K562 (cell line): ENCODE results near the gene BLOC1S2. TPM values are rescaled to one million over a fixed set of nuclear protein-coding genes. Genes with fewer than 3 reads are reported as not detected.

Experiments used
- ATAC-seq: fragments of 200-7000 bp; cut with Tn5 transposase; 3 replicates; pipeline ENCODE4 v1.9.1; 2020; ENCODE audit warnings: moderate library complexity
- BruUV-seq: library from RNA; stranded (reverse); fragments of 400-500 nt; replicated peaks from 2 replicates; lab custom pipeline; 2021; lab: Mats Ljungman, UMichigan
- CTCF ChIA-PET: fragments of 300-600 bp; formaldehyde crosslinking; extraction: SDS; loops from one replicate; lab custom pipeline; 2021; ENCODE audit warnings: low intra/inter-chr PET ratio; lab: Yijun Ruan, JAX
- POLR2A ChIA-PET: fragments of 300-600, 350-650 bp; sonication (Branson Sonifier 250); formaldehyde crosslinking; extraction: SDS; loops from one replicate; lab custom pipeline; 2021; ENCODE audit warnings: antibody characterized with exemption, inconsistent platforms; lab: Yijun Ruan, JAX
- DNase-seq, 4 experiments: peaks; one replicate each; pipeline versions ENCODE4 v3.0.0 to v3.0.0-alpha.2; 2011 to 2018; ENCODE audit warnings: low spot score in 3 of 4, mixed read lengths in 3 of 4; ENCODE audit errors: extremely low read depth in 1 of 4
- FAIRE-seq: peaks from 2 replicates; lab custom pipeline; 2011; peaks lifted over from hg19 to GRCh38; lab: Jason Lieb, UNC
- H2AFZ ChIP-seq: 2 replicates; pipeline ENCODE4 v1.6.0; 2011; ENCODE audit warnings: low read depth, low read length, control low read depth, inconsistent platforms
- H3K27ac ChIP-seq: fragments of 200-600 bp; 3 replicates; pipeline ENCODE4 v1.8.0; 2011; ENCODE audit warnings: low read depth, mild to moderate bottlenecking, control low read depth, inconsistent platforms, low read length, moderate library complexity, mixed read lengths; ENCODE audit errors: extremely low read depth
- H3K27me3 ChIP-seq, 2 experiments: fragments of 300-600 bp in 1 of 2; 2 replicates in 1 of 2; 3 replicates in 1 of 2; pipeline versions ENCODE4 v1.6.0 to v1.8.0; 2011; ENCODE audit warnings: inconsistent platforms in 2 of 2, low read length in 2 of 2, mild to moderate bottlenecking in 1 of 2, mixed read lengths in 1 of 2, moderate library complexity in 1 of 2; ENCODE audit not compliant: control insufficient read depth in 2 of 2, insufficient read depth in 2 of 2
- H3K36me3 ChIP-seq: fragments of 300-600 bp; 3 replicates; pipeline ENCODE4 v1.8.0; 2011; ENCODE audit warnings: mild to moderate bottlenecking, low read length, inconsistent platforms; ENCODE audit not compliant: control insufficient read depth, insufficient read depth
- H3K4me1 ChIP-seq, 2 experiments: fragments of 200-600 bp in 1 of 2; replicated peaks in 1 of 2; 2 replicates in 1 of 2; 3 replicates in 1 of 2; pipeline versions ENCODE4 v1.5.1 to v1.8.0; 2011; ENCODE audit warnings: inconsistent platforms in 2 of 2, low read length in 2 of 2, mild to moderate bottlenecking in 1 of 2, mixed read lengths in 1 of 2, moderate library complexity in 1 of 2; ENCODE audit not compliant: control insufficient read depth in 2 of 2, insufficient read depth in 2 of 2
- H3K4me2 ChIP-seq: 2 replicates; pipeline ENCODE4 v1.6.1; 2011; ENCODE audit warnings: low read length, control low read depth, inconsistent platforms, mixed read lengths; ENCODE audit not compliant: insufficient read depth
- H3K4me3 ChIP-seq: fragments of 200-600 bp; sonication (generic), shearing (Covaris generic); 2 replicates; pipeline ENCODE4 v1.5.1; 2016; ENCODE audit warnings: control low read depth, inconsistent platforms
- H3K79me2 ChIP-seq: fragments of 200-600 bp; 3 replicates; pipeline ENCODE4 v1.8.0; 2011; ENCODE audit warnings: low read length, inconsistent platforms; ENCODE audit not compliant: control insufficient read depth, insufficient read depth
- H3K9ac ChIP-seq, 2 experiments: 2 replicates each; pipeline versions ENCODE4 v1.6.0 to v1.6.1; 2011; ENCODE audit warnings: low read depth in 2 of 2, low read length in 2 of 2, control low read depth in 1 of 2, inconsistent platforms in 1 of 2, mild to moderate bottlenecking in 1 of 2, mixed read lengths in 1 of 2; ENCODE audit not compliant: insufficient read depth in 1 of 2
- H3K9me1 ChIP-seq: one replicate; pipeline ENCODE4 v1.6.0; 2011; ENCODE audit warnings: inconsistent platforms, mild to moderate bottlenecking, low read length, moderate library complexity; ENCODE audit not compliant: control insufficient read depth, insufficient read depth
- H3K9me3 ChIP-seq: replicated peaks from 2 replicates; pipeline ENCODE4 v1.5.1; 2011; ENCODE audit warnings: low read depth, low read length, inconsistent platforms; ENCODE audit not compliant: control insufficient read depth, insufficient read depth
- H4K20me1 ChIP-seq: replicated peaks from 2 replicates; pipeline ENCODE4 v1.6.1; 2011; ENCODE audit warnings: low read length, inconsistent platforms, mixed read lengths; ENCODE audit not compliant: control insufficient read depth, insufficient read depth
- CAMTA2 ChIP-seq: fragments of 250-450 bp; sonication (Bioruptor Pico); conservative IDR thresholded peaks from 2 replicates; pipeline ENCODE4 v1.5.1; 2022
- GATA2 ChIP-seq: sonication (generic); formaldehyde crosslinking; IDR thresholded peaks from 2 replicates; pipeline ENCODE4 v1.4.0; 2020; ENCODE audit warnings: mild to moderate bottlenecking, missing genetic modification reagents
- HDAC6 ChIP-seq: IDR thresholded peaks from 2 replicates; pipeline ENCODE4 v1.6.1; 2012; ENCODE audit warnings: low read depth, mild to moderate bottlenecking, control low read depth, inconsistent platforms, low read length, moderate library complexity
- NCOA6 ChIP-seq: fragments of 450-650 bp; IDR thresholded peaks from 2 replicates; pipeline ENCODE4 v1.6.1; 2017; ENCODE audit warnings: mild to moderate bottlenecking
- NR2F6 ChIP-seq: fragments of 450-650 bp; formaldehyde crosslinking; IDR thresholded peaks from 2 replicates; pipeline ENCODE4 v1.4.0; 2020; ENCODE audit warnings: mild to moderate bottlenecking
- POLR2A ChIP-seq: fragments of 450-650 bp; conservative IDR thresholded peaks from 2 replicates; pipeline ENCODE4 v1.6.1; 2016
- SP2 ChIP-seq: IDR thresholded peaks from 2 replicates; pipeline ENCODE4 v1.6.1; 2011; ENCODE audit warnings: mild to moderate bottlenecking, low read depth, low read length, moderate library complexity; ENCODE audit not compliant: poor library complexity, severe bottlenecking; ENCODE audit errors: extremely low read depth
- XRCC3 ChIP-seq: fragments of 450-650 bp; IDR thresholded peaks from 2 replicates; pipeline ENCODE4 v1.6.1; 2017; ENCODE audit warnings: mild to moderate bottlenecking, moderate library complexity
- WGBS: fragments of 100-300 bp; shearing (Covaris generic); methylation state at CpG from one replicate; pipeline ENCODE4 v1.1.6; 2016; ENCODE audit warnings: low coverage, mixed read lengths; ENCODE audit not compliant: insufficient coverage; ENCODE audit errors: missing lambda C conversion rate; 5-methylcytosine and 5-hydroxymethylcytosine counted together
- in situ Hi-C: fragments of 300-500 bp; cut with MboI; formaldehyde crosslinking; loops from 4 replicates; pipeline ENCODE4 v1.15.0; 2018; ENCODE audit warnings: inconsistent platforms, mixed read lengths
- intact Hi-C: fragments of 100-400 bp; cut with micrococcal nuclease; formaldehyde crosslinking; loops from 2 replicates; pipeline ENCODE4 v1.14.2; 2022
- polyA plus RNA-seq, 8 experiments: library from polyadenylated mRNA; depleted of rRNA in 4 of 8; stranded (reverse) in 5 of 8; unstranded in 3 of 8; fragments of >200 nt; fragmentation: Nextera tagmentation in 2 of 8; fragmentation: Illumina TruSeq in 1 of 8; extraction: Ambion mirVana in 2 of 8; extraction: Trizol in 1 of 8; gene quantifications; 2 replicates each; pipeline versions ENCODE4 v1.2.1 to v1.2.3, GENCODE V29; 2011 to 2014; ENCODE audit warnings: inconsistent platforms in 1 of 8, missing spikeins in 1 of 8
- total RNA-seq, 7 experiments: library from RNA; depleted of rRNA in 6 of 7; stranded (reverse); fragments of >200 nt in 6 of 7; fragmentation: Illumina TruSeq in 2 of 7; extraction: Trizol in 2 of 7; gene quantifications; 2 replicates each; pipeline versions ENCODE4 v1.2.1 to v1.2.3, GENCODE V29; 2011 to 2021; ENCODE audit warnings: low replicate concordance in 1 of 7
- TF ChIP-seq, protein P1 (sequence below), 2 experiments: IDR thresholded peaks; 2 replicates each; pipeline ENCODE4 v1.6.1; 2011; ENCODE audit warnings: borderline replicate concordance in 1 of 2, control low read depth in 1 of 2, low read depth in 1 of 2, low read length in 1 of 2, mild to moderate bottlenecking in 1 of 2, mixed read lengths in 1 of 2, moderate library complexity in 1 of 2; ENCODE audit not compliant: insufficient read depth in 1 of 2, insufficient read length in 1 of 2, poor library complexity in 1 of 2, severe bottlenecking in 1 of 2; ENCODE audit errors: extremely low read depth in 1 of 2

Gene BLOC1S2
- total and polyA plus RNA-seq, 9 of the 15 experiments (the other 6 are each of a cell fraction or from before 2014, with no cell fraction given): 29.5 to 45.8 (median 34.9) TPM

DNA sequence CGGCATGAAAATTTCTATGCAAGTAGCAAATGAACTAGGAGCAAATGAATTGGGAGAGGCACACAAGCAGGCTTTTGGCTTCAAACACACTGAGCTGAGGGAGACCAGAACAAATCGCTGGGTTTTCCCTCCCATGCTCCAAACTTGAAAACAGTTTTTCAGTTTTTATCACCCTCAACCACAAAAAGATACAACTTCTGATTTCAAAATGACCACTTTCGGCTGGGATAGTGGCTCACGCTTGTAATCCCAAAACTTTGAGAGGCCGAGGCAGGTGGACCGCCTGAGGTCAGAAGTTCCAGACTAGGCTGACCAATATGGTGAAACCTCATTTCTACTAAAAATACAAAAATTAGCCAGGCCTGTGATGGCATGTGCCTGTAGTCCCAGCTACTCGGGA is 48.1 kb downstream of the BLOC1S2 start:
- no peak overlapping the region for H3K4me2 ChIP-seq
- CTCF ChIA-PET: no interaction called here
- in situ Hi-C loops: no loop called here
- peaks cover 69% of the 10 kb centered on the region for H3K36me3 ChIP-seq
- no peaks in the 10 kb centered on the region for H4K20me1 ChIP-seq
- TF ChIP-seq, protein P1, sequence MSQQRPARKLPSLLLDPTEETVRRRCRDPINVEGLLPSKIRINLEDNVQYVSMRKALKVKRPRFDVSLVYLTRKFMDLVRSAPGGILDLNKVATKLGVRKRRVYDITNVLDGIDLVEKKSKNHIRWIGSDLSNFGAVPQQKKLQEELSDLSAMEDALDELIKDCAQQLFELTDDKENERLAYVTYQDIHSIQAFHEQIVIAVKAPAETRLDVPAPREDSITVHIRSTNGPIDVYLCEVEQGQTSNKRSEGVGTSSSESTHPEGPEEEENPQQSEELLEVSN (IDR thresholded peaks at IDR 0.05; ENCODE audit: borderline replicate concordance in 1 of 2, extremely low read depth in 1 of 2, insufficient read depth in 1 of 2, insufficient read length in 1 of 2, low read depth in 1 of 2, low read length in 1 of 2, poor library complexity in 1 of 2, severe bottlenecking in 1 of 2): no peak
- no peak for TF ChIP-seq XRCC3
- TF ChIP-seq NR2F6 (CRISPR knock-in tag): no peak
- no peak for TF ChIP-seq HDAC6
- TF ChIP-seq CAMTA2 (CRISPR knock-in tag): no peak
- TF ChIP-seq POLR2A: no peak
- no peak for TF ChIP-seq GATA2
- TF ChIP-seq SP2: no peak
- TF ChIP-seq NCOA6: no peak
- TF ChIP-seq, all 486 proteins: peak for 0
- Histone ChIP-seq H3K4me3 (no peak overlapping the region), H3K79me2 (no peaks in the 10 kb centered on the region), H3K27ac (no peak overlapping the region), H3K27me3 (no peaks in the 10 kb centered on the region), H3K9me3 (no peaks in the 10 kb centered on the region), H2AFZ (no peak overlapping the region), H3K9ac (no peak overlapping the region), H3K4me1 (no peaks in the 10 kb centered on the region), H3K9me1 (no peaks in the 10 kb centered on the region)
- WGBS: 94% methylated on average over 6 of the region's 7 CpGs
- ATAC-seq (no peak), DNase-seq (no peak), FAIRE-seq (no peak)
- POLR2A ChIA-PET: no interaction called here
- no TSS peak for BruUV-seq
- intact Hi-C loops: no loop called here
